KMS-11 (cell line): ENCODE measurements around the gene MRO.

Source experiments
- H2AFZ ChIP-seq: fragments of 200-600 bp; sonication (generic); 2 replicates; pipeline ENCODE4 v1.6.1; 2016; ENCODE audit warnings: antibody characterized with exemption, mixed run types, low read depth
- H3K27ac ChIP-seq: fragments of 200-600 bp; sonication (generic); 2 replicates; pipeline ENCODE4 v1.6.1; 2016; ENCODE audit warnings: mild to moderate bottlenecking, mixed run types
- H3K27me3 ChIP-seq: fragments of 200-600 bp; sonication (generic); 2 replicates; pipeline ENCODE4 v1.6.1; 2017; ENCODE audit warnings: mild to moderate bottlenecking, low read depth, mixed run types, moderate library complexity; ENCODE audit not compliant: insufficient read depth
- H3K36me3 ChIP-seq: fragments of 200-600 bp; sonication (generic); 2 replicates; pipeline ENCODE4 v1.6.1; 2017; ENCODE audit warnings: mild to moderate bottlenecking, mixed run types; ENCODE audit not compliant: insufficient read depth
- H3K4me1 ChIP-seq: fragments of 200-600 bp; sonication (generic); 2 replicates; pipeline ENCODE4 v1.6.1; 2016; ENCODE audit warnings: mild to moderate bottlenecking, low read depth, mixed run types; ENCODE audit not compliant: poor library complexity, severe bottlenecking
- H3K4me2 ChIP-seq: fragments of 200-600 bp; sonication (generic); 2 replicates; pipeline ENCODE4 v1.7.0; 2016; ENCODE audit warnings: mild to moderate bottlenecking, mixed run types
- H3K4me3 ChIP-seq: fragments of 200-600 bp; sonication (generic); IDR thresholded peaks from 2 replicates; pipeline ENCODE4 v1.6.1; 2017; ENCODE audit warnings: low read depth, low read length, mixed read lengths; ENCODE audit not compliant: insufficient read depth
- H3K79me2 ChIP-seq: fragments of 200-600 bp; sonication (generic); 2 replicates; pipeline ENCODE4 v1.6.1; 2016; ENCODE audit warnings: low read depth, mixed run types; ENCODE audit not compliant: insufficient read depth
- H3K9ac ChIP-seq: fragments of 200-600 bp; sonication (generic); 2 replicates; pipeline ENCODE4 v1.6.1; 2016; ENCODE audit warnings: mild to moderate bottlenecking, mixed run types
- H4K20me1 ChIP-seq: fragments of 200-600 bp; sonication (generic); 2 replicates; pipeline ENCODE4 v1.6.1; 2016; ENCODE audit warnings: mild to moderate bottlenecking, mixed run types; ENCODE audit not compliant: insufficient read depth
- TF ChIP-seq, protein P1 (sequence below): fragments of 200-600 bp; sonication (generic); conservative IDR thresholded peaks from 2 replicates; pipeline ENCODE4 v1.6.1; 2017; ENCODE audit warnings: low read depth, mild to moderate bottlenecking, antibody characterized with exemption, low read length, moderate library complexity, mixed read lengths

The MRO gene

DNA sequence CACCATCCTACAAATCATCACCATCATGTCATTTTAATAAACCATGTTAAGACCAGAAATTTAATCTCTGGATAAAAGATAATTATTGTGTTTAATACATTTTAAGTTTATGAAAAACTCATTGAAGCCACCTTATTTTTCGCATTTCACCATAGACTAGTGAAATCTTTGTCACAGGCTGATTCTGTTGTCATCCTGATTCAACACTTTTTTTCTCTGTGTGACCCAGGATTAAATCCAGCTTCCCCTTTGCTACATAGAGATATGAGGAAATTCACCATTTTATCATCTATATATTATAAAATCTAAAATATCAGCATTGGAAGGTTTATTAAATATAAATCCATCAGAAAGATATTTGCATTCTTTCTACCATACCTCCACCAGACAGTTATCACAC is 29.2 kb upstream of the MRO start:
- TF ChIP-seq, protein P1, sequence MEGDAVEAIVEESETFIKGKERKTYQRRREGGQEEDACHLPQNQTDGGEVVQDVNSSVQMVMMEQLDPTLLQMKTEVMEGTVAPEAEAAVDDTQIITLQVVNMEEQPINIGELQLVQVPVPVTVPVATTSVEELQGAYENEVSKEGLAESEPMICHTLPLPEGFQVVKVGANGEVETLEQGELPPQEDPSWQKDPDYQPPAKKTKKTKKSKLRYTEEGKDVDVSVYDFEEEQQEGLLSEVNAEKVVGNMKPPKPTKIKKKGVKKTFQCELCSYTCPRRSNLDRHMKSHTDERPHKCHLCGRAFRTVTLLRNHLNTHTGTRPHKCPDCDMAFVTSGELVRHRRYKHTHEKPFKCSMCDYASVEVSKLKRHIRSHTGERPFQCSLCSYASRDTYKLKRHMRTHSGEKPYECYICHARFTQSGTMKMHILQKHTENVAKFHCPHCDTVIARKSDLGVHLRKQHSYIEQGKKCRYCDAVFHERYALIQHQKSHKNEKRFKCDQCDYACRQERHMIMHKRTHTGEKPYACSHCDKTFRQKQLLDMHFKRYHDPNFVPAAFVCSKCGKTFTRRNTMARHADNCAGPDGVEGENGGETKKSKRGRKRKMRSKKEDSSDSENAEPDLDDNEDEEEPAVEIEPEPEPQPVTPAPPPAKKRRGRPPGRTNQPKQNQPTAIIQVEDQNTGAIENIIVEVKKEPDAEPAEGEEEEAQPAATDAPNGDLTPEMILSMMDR = no peak
- no peaks in the 10 kb centered on the region for H3K27me3 ChIP-seq
- H3K4me1 ChIP-seq = no peaks in the 10 kb centered on the region
- H3K27ac ChIP-seq = no peak overlapping the region
- H3K9ac ChIP-seq = no peak overlapping the region
- no peaks in the 10 kb centered on the region for H3K36me3 ChIP-seq
- no peaks in the 10 kb centered on the region for H4K20me1 ChIP-seq
- no peak overlapping the region for H3K4me3 ChIP-seq
- no peak overlapping the region for H3K4me2 ChIP-seq
- H2AFZ ChIP-seq = no peak overlapping the region
- H3K79me2 ChIP-seq = no peaks in the 10 kb centered on the region

DNA sequence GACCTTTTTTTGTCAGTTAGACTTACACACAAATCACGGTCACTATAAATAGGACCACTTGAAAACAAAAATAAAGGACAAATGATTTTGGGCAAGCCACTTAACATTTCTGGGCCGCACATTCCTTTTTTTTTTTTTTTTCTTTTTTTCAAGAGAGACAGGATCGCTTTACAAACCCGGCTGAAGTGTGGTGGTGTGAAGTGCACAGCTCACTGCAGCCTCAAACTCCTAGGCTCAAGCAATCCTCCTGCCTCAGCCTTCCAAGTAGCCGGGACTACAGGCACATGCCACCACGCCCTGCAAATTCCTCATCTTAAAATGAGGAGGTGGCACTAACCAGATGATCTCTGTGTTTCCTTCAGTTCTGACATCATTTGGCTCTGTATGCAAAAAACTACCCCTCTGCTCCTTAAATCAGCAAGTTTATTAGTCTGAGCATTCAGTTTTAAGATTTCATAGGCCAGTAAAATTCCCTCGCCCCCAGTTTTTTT is 28.3 kb upstream of the MRO start:
- Histone ChIP-seq H3K27me3 (no peaks in the 10 kb centered on the region), H3K4me2 (no peak overlapping the region), H3K79me2 (no peaks in the 10 kb centered on the region), H3K27ac (no peak overlapping the region), H2AFZ (no peak overlapping the region), H3K4me3 (no peak overlapping the region), H3K9ac (no peak overlapping the region), H3K4me1 (no peaks in the 10 kb centered on the region), H4K20me1 (no peaks in the 10 kb centered on the region), H3K36me3 (no peaks in the 10 kb centered on the region)
- TF ChIP-seq, protein P1 = no peak

DNA sequence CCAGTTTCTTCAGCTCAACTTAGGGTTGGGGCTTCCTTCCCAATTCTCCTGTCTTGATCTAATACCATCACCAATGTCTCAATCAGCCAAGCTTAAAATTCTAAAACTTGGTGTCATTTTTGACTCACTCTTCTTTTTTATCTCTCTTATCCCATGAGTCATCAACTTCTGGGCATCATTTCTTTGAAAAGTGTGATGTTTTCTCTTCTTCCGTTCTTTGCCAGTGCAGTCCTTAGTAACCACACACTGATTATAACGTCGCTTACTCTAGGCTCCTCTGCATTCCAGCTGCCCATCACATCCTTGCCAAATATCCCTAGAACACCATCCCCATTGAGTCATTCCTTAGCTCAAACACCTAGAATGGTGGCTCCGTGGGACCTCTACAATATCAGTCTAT is 27.4 kb upstream of the MRO start:
- H3K4me1 ChIP-seq = no peaks in the 10 kb centered on the region
- H3K9ac ChIP-seq = no peak overlapping the region

DNA sequence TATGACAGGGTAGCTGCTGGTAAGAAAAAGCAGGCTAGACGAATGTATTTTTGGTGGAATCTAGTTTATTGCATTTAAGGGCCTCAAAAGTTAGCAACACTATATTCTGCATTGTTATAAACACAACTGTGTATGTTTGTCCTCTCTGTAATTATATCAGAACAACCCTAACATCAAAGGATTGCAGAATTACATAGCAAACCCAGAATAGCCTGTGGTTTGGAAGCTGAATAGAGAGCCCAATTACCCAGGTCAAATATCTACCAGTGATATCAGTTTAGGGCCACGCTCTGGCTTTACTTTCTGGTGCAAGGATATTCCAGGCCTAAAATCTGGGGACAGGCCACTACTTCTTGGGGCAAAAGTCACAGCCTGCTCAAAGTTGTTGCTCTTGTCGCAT is 25.1 kb upstream of the MRO start:
- H3K36me3 ChIP-seq = no peaks in the 10 kb centered on the region
- no peaks in the 10 kb centered on the region for H3K4me1 ChIP-seq
- TF ChIP-seq, protein P1 = no peak

More for the DNA sequence above, 27.4 kb upstream of the MRO start:
- Histone ChIP-seq H2AFZ (no peak overlapping the region), H4K20me1 (no peaks in the 10 kb centered on the region), H3K27ac (no peak overlapping the region), H3K27me3 (no peaks in the 10 kb centered on the region), H3K36me3 (no peaks in the 10 kb centered on the region), H3K79me2 (no peaks in the 10 kb centered on the region), H3K4me3 (no peak overlapping the region), H3K4me2 (no peak overlapping the region)
- TF ChIP-seq, protein P1 = no peak

More for the DNA sequence above, 25.1 kb upstream of the MRO start:
- Histone ChIP-seq H3K4me2 (no peak overlapping the region), H3K4me3 (no peak overlapping the region), H3K27me3 (no peaks in the 10 kb centered on the region), H3K79me2 (no peaks in the 10 kb centered on the region), H3K9ac (no peak overlapping the region), H3K27ac (no peak overlapping the region), H4K20me1 (no peaks in the 10 kb centered on the region), H2AFZ (no peak overlapping the region)
